ENCODE data around the gene TWF1.
A peak's percentile ranks its signal among the peaks of the same experiment; 100 is the strongest.

The TWF1 gene

DNA sequence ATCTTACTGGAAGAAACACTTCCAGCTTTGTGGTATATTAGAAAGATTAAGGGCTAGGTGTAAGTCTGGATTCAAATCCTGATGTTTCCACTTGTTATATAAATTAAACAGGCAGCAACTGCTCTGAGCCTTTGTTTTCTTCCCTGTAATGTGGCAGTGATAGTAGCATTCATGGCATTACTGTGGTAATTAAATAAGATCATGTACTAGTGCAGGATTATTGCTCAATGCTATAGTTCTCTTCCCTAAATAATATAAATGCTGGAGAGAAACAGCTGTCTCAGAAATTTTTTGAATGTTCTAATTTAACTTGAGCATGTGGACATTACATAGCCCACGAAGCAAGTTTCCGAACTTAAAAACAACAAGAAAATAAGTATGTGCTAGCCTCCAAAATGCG is 35.1 kb upstream of the TWF1 start:
- Histone ChIP-seq H3K27me3 (peaks cover 12% of the 10 kb centered on the region), H3K9me3 (no peaks in the 10 kb centered on the region), H3K4me3 (ENCODE audit: low read depth, low read length) (no peak overlapping the region), H3K36me3 (no peaks in the 10 kb centered on the region), H3K4me1 (no peaks in the 10 kb centered on the region)
- TF ChIP-seq, protein P1, sequence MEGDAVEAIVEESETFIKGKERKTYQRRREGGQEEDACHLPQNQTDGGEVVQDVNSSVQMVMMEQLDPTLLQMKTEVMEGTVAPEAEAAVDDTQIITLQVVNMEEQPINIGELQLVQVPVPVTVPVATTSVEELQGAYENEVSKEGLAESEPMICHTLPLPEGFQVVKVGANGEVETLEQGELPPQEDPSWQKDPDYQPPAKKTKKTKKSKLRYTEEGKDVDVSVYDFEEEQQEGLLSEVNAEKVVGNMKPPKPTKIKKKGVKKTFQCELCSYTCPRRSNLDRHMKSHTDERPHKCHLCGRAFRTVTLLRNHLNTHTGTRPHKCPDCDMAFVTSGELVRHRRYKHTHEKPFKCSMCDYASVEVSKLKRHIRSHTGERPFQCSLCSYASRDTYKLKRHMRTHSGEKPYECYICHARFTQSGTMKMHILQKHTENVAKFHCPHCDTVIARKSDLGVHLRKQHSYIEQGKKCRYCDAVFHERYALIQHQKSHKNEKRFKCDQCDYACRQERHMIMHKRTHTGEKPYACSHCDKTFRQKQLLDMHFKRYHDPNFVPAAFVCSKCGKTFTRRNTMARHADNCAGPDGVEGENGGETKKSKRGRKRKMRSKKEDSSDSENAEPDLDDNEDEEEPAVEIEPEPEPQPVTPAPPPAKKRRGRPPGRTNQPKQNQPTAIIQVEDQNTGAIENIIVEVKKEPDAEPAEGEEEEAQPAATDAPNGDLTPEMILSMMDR (IDR thresholded peaks at IDR 0.05; ENCODE audit: low read depth, low read length) = no peak
- no peak for DNase-seq

DNA sequence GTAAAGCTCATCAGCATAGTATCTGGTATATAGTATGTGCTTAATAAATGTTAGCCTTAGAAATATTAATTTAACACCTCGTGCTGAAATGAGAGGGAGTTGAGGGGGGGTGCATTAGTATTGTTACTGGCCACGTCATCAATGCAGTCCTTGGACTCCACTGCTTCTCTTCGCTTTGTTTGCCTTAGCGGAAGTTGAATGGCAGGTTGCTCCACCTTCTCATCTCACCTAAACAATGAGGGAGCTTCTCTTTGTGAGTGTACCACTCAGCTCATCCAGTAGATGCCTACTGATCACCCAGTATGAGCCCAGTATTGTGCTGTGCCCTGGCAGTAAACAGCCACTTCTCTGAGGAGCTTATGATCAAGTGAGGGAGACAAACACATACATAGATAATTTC is 34.2 kb upstream of the TWF1 start:
- TF ChIP-seq, protein P1 (IDR thresholded peaks at IDR 0.05; ENCODE audit: low read depth, low read length) = no peak
- DNase-seq = no peak
- Histone ChIP-seq H3K4me1 (no peaks in the 10 kb centered on the region), H3K36me3 (no peaks in the 10 kb centered on the region), H3K9me3 (no peaks in the 10 kb centered on the region), H3K4me3 (ENCODE audit: low read depth, low read length) (no peak overlapping the region), H3K27me3 (peaks cover 21% of the 10 kb centered on the region)

DNA sequence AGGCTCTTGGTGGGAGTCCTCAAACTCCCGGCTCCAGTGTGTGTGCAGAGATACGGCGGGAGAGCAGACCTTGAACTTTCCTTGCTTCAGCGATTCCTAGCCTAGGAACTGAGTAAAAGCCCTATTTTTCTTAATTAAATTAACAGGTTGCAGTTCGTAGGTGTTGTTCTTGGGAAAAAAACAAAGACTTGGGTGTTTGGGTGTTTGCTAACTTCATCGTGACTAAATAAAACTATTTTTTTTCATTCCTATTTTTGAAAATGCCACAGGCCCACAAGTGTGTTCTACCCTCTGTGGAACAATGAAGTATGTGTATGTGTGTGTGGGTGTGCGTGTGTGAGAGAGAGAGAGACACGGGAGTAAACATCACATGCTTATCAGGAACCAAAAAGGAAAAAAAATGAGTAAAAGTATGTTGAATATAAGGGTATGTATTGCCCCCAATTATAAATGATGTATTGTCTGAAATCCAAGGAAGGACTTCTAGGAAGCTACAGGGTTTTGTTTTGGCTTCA is 30.4 kb upstream of the TWF1 start:
- DNase-seq = no peak
- no peaks in the 10 kb centered on the region for H3K4me1 ChIP-seq
- H3K9me3 ChIP-seq = no peaks in the 10 kb centered on the region
- TF ChIP-seq, protein P1 (IDR thresholded peaks at IDR 0.05; ENCODE audit: low read depth, low read length) = no peak
- H3K4me3 ChIP-seq (ENCODE audit: low read depth, low read length) = peak overlapping the region; percentile 58
- H3K36me3 ChIP-seq = no peaks in the 10 kb centered on the region
- H3K27me3 ChIP-seq = peaks cover 29% of the 10 kb centered on the region

DNA sequence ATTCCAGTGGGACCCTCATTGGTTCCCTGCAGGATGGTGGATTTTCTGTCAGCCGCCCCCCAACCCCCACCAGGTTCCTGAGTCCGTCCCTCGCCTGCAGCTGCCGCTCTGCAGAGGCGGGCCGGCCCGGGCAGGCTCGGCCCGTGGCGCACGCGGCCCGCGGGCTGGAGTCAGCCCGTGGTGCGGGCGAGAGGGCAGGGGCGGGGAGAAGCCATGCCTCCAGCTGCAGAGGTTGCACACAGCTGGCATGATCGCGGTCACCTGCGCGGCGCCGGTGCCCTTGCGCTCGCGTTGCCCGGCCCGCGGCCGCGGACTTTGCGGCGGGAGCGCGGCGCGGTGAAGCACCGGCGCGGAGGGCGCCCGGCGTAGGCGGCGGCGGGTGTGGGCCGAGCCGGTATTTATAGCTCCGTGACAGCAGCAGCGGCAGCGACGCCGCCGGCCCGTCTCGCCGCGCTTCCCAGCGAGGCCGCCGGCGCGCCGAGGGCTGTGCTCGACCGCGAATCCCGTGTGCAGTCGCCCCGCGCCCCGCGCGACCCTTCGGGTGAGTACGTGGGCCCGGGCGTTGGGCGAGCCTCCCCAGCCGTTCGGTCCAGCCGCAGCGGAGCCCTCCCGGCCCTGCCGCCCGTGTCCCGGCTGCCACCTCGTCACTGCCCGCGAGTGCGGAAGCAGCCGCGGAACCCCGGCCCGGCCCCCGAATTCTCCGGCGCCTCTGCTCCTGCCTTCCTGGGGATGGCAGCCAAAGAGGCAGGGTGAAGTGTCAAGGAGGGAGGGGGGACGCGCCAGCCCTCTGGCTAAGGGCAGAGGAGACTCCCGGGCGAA is 29.7 kb upstream of the TWF1 start, which contains the start of gene TMEM117:
TMEM117 (plus strand) TSS at position 426 of the 819 bp plus-strand sequence.
- Histone ChIP-seq H3K4me1 (no peaks in the 10 kb centered on the region), H3K9me3 (no peaks in the 10 kb centered on the region), H3K4me3 (ENCODE audit: low read depth, low read length) (peak within 1 kb of the TSS; percentile 58), H3K27me3 (peaks cover 29% of the 10 kb centered on the region), H3K36me3 (no peaks in the 10 kb centered on the region)
- TF ChIP-seq, protein P1 (IDR thresholded peaks at IDR 0.05; ENCODE audit: low read depth, low read length) = no peak
- peak; percentile 35 for DNase-seq

DNA sequence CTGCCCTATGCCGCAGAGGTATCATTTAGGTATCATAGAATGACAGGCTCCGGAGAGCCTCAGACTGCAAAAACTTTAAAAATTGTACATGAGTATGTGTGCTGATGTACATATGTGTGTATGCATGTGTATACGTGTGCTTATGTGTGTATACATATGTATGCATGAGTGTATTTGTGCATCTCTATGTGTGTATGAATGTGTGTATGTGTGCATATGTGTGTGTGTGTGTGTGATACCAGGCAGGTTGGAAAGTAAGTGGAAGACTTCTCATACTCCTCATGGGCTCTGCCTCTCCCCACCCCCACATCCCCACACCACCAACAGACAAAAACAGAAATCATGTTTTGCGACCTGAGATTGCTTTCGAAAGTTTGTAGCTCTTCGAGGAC is 29.1 kb upstream of the TWF1 start:
- H3K27me3 ChIP-seq = peaks cover 29% of the 10 kb centered on the region
- peak overlapping the region; percentile 58 for H3K4me3 ChIP-seq (ENCODE audit: low read depth, low read length)
- H3K4me1 ChIP-seq = no peaks in the 10 kb centered on the region
- no peaks in the 10 kb centered on the region for H3K9me3 ChIP-seq
- DNase-seq = no peak
- TF ChIP-seq, protein P1 (IDR thresholded peaks at IDR 0.05; ENCODE audit: low read depth, low read length) = no peak
- H3K36me3 ChIP-seq = no peaks in the 10 kb centered on the region

Measured in BE2C (cell line).